Ammon's horn (tissue), 1 donor: ENCODE data around the gene ROBO2.
"Not testable (repeated sequence)": the region's sequence is repeated elsewhere in the genome, so short reads cannot be mapped to it uniquely, and the experiment has no call there.

Experiments used
- DNase-seq: peaks from one replicate; pipeline ENCODE4 v3.0.0-alpha.2; 2016; ENCODE audit warnings: low spot score

The ROBO2 gene

GRCh38 chr3:77328690-77329089, 288.8 kb downstream of the ROBO2 start:
- DNase-seq, result no peak

DNA sequence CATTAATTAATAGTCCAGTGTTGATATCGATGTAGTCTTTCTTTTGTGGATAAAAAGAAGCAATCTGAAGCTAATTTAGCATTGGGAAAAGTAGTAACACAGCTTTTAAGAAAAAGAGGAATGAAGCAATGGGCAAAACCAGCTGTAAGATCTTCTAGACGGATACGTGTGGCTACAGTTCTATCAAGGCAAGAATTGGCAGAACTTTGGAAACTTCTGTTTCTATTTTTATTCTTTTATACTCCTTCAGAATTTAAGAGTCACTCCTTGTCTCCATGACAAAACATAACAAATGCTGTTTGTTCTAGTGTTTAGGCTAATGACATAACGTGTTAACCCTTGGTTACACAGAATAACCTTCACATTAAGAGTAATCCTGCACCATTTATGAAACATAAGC, 289.2 kb downstream of the ROBO2 start:
- no peak for DNase-seq

DNA sequence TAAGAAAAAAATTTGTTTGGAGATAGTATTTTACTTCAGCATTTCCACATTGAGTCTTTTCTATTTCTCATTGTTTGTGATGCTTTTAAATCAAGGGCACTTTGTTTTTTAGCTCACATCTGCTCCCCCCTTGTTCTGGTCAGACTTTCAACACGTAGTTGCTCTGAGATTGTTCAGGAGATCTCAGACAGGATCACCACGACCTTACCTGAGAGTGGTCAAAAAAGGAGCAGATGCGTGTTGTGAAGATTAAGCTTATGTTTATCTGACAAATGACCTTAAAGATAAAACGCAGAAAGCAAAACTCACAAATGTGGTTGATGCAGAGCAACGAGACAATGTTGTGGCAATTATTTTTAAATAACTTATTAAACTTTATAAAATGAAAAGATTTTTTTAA, 298.3 kb downstream of the ROBO2 start:
- DNase-seq, result no peak

- no peak for DNase-seq
Measured at GRCh38 chr3:77342027-77342426, 302.1 kb downstream of the ROBO2 start.

DNA sequence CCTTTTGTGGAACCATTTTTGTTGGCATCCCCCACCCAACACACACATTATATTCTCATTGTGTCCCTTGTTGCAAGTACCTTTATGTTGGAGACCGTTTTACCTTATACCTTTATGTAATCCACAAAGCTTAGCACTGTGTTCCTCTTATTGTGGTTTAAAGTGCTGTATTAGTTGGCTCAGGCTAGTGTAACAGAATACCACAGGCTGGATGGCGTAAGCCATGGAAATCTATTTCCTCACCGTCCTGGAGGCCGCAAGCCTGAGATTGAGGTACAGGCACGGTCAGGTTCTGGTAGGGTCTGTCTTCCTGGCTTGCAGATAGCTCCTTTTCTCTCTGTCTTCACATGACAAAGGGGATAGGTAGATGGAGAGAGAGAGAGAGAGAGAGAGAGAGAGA, 302.8 kb downstream of the ROBO2 start:
- no peak for DNase-seq

DNA sequence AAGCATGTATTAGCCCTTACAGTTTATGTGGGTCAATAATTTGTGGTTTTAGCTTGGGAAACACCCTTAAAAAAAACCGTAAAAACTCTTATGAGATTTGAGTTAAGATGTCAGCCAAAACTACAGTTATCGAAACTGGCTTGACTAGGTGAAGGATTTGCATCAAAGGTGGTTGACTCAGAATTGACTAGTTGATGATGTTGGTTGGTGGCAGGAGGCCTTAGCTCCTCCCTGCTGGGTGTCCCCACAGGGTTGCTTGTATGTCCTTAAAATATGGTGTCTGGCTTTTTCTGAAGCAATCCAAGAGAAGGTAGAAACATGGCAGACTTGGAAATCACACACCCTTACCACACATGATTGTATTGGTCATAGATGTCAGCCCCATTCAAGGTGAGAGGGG, 305.1 kb downstream of the ROBO2 start:
- DNase-seq, result no peak

DNA sequence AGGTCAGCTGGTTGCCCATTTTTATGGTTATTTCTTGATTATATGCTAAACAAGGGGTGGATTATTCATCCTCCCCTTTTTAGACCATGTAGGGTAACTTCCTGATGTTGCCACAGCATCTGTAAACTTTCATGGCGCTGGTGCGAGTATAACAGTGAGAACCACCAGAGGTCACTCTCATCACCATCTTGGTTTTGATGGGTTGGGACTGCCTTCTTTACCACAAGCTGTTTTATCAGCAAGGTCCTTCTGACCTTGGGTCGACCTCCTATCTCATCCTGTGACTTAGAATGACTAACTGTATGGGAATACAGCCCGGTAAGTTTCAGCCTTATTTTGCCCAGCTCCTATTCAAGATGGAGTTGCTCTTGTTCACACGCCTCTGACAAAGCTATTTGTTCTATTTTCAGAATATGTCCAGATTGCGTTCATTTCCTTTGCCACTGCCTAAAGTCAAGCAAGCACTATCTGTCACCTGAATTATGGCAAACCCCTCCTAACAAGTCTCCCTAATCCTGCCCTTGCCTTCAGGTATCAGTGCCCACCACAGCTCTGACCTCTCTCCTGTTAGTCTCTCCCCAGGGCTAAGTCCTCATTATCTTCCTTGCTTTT, 308.5 kb downstream of the ROBO2 start:
- no peak for DNase-seq

- no peak for DNase-seq
Measured at GRCh38 chr3:77354958-77355357, 315.1 kb downstream of the ROBO2 start.

GRCh38 chr3:77362936-77363335, 323.0 kb downstream of the ROBO2 start:
- no peak for DNase-seq

DNA sequence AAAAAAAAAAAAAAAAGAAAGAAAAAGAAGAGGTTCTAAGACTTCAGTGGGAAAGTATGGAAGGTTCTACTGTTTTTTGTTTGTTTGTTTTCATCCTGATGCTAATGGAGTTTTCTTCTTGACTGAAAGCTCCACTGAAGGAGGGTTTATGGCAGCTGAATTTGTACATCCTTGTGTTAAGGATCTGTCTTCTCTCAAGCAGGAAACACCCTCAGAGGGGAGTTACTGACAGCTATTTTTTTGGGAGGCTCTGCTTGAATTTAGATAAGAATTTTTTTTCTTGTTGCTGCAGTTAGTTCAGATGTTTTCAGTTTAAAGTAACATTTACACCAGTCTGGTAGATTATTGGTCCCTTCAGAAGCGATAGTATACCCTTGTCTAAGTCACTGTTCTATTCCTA, 325.3 kb downstream of the ROBO2 start:
- DNase-seq, result no peak

- DNase-seq, result no peak
Measured at GRCh38 chr3:77370413-77370812, 330.5 kb downstream of the ROBO2 start.

DNA sequence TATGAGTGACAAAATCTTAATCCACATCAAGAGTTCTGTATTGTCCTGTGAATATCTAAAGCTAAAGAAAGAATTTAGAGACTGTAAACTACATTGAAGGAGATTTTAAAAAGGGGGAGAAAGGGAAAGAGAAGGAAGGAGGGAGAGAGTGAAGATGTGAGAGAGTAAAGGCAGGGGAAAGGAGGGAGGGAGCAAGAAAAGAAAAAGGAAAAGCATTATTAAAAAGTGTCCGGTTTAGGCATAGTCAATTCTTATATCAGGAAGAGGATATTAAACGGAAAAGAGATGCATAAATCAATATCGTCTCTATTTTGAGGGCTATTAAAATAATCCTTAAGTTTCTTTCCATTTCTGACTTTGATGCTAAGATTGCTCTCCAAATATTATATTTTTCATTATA, 332.1 kb downstream of the ROBO2 start:
- no peak for DNase-seq

GRCh38 chr3:77372634-77373346, 332.9 kb downstream of the ROBO2 start:
- no peak for DNase-seq

DNA sequence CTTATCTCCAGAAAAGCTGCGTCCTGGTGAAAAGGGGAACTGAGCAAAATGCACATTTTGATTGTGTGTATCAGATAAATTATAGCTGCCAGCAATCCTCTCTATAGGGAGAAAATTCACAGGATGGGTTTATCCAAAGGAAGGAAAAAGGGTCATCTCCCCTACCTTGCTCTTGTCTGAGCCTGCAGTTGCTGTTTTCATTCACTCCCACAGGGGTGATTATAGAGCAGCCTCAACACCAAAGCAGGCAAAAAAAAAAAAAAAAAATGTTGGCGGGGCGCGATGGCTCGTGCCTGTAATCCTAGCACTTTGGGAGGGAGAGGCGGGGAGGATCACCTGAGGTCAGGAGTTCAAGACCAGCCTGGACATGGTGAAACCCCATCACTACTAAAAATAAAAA, 333.7 kb downstream of the ROBO2 start:
- DNase-seq, result no peak

- DNase-seq, result no peak
Measured at GRCh38 chr3:77376511-77376910, 336.6 kb downstream of the ROBO2 start.

- no peak for DNase-seq
Measured at GRCh38 chr3:77377717-77378116, 337.8 kb downstream of the ROBO2 start.

GRCh38 chr3:77380136-77380535, 340.2 kb downstream of the ROBO2 start:
- no peak for DNase-seq

GRCh38 chr3:77381431-77381830, 341.5 kb downstream of the ROBO2 start:
- no peak for DNase-seq

DNA sequence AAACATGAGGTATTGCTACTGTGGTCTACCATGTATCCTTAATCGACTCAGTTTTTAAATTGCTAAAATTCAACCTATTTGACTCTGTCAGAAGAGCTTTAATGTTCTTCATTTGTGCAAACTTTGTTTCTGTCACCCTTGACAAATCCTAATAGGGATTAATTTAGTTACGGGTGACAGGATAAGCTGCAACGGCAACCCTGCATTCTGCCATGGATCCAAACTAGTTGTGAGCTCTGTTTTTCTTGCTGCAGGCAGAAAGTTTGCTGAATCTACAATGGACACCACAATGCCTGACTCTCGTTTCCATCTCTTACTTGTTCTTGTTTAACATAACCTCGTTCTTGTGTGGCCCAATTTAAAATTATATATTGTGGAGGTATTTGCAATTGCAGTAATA, 352.3 kb downstream of the ROBO2 start:
- no peak for DNase-seq

GRCh38 chr3:77394046-77394445, 354.1 kb downstream of the ROBO2 start:
- DNase-seq, result no peak

- DNase-seq, result no peak
Measured at GRCh38 chr3:77404871-77405270, 365.0 kb downstream of the ROBO2 start.

- DNase-seq, result no peak
Measured at GRCh38 chr3:77407441-77407840, 367.5 kb downstream of the ROBO2 start.

DNA sequence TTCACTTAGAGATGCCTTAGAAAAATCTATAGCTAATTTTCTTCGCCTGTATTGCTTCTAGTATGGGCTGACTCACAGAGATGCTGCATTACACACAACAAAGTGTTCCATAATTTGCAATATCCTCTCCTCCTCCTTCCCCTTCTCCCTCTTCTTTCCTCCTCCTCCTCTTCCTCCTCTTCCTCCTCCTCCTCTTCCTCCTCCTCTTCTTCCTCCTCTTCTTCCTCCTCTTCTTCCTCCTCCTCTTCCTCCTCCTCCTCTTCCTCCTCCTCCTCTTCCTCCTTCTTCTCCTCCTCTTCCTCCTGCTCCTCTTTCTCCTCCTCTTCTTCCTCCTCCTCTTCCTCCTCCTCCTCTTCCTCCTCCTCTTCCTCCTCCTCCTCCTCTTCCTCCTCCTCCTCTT, 370.4 kb downstream of the ROBO2 start:
- DNase-seq, result not testable (repeated sequence)

- DNase-seq, result no peak
Measured at GRCh38 chr3:77411334-77411733, 371.4 kb downstream of the ROBO2 start.
